Muscle of leg (tissue), 11 donors: ENCODE results near the gene CDK5. TPM values are rescaled to one million over a fixed set of nuclear protein-coding genes. Genes with fewer than 3 reads are reported as not detected.
A peak's percentile ranks its signal among the peaks of the same experiment; 100 is the strongest.
"Not testable (repeated sequence)": the region's sequence is repeated elsewhere in the genome, so short reads cannot be mapped to it uniquely, and the experiment has no call there.

Experiments
- DNase-seq: peaks from one replicate; pipeline ENCODE4 v3.0.0; 2013
- H3K27ac ChIP-seq: one replicate; pipeline ENCODE4 v1.5.1; 2013; ENCODE audit warnings: mild to moderate bottlenecking, low read length, control low read depth
- H3K27me3 ChIP-seq: one replicate; pipeline ENCODE4 v1.6.1; 2013; ENCODE audit warnings: low read length; ENCODE audit not compliant: control insufficient read depth, insufficient read depth
- H3K36me3 ChIP-seq: one replicate; pipeline ENCODE4 v1.6.1; 2013; ENCODE audit warnings: low read length; ENCODE audit not compliant: control insufficient read depth, insufficient read depth
- H3K4me1 ChIP-seq: one replicate; pipeline ENCODE4 v1.6.1; 2013; ENCODE audit warnings: low read length; ENCODE audit not compliant: control insufficient read depth, insufficient read depth
- H3K4me3 ChIP-seq: one replicate; pipeline ENCODE4 v1.5.1; 2013; ENCODE audit warnings: low read length, control low read depth
- H3K9me3 ChIP-seq: replicated peaks from 2 replicates; pipeline ENCODE4 v1.6.1; 2013; ENCODE audit warnings: low read depth, low read length; ENCODE audit not compliant: control insufficient read depth
- WGBS: methylation state at CpG from one replicate; pipeline ENCODE4 v1.1.5; 2013; ENCODE audit warnings: missing lambda C conversion rate; ENCODE audit not compliant: insufficient coverage; 5-methylcytosine and 5-hydroxymethylcytosine counted together
- polyA plus RNA-seq, 8 donors: library from polyadenylated mRNA; unstranded; fragments of 120-200 nt; gene quantifications; one replicate each; pipeline versions ENCODE4 v1.2.1 to v1.2.3, GENCODE V29; 2013; ENCODE audit warnings: inconsistent platforms in 1 of 8, low replicate concordance in 1 of 8; ENCODE audit not compliant: insufficient read length in 8 of 8, insufficient read depth in 1 of 8
- total RNA-seq: library from RNA; stranded (reverse); fragments of 120-200 nt; gene quantifications from one replicate; pipeline ENCODE4 v1.2.4, GENCODE V29; 2013

Gene CDK5
- total and polyA plus RNA-seq, 9 donors = 8.2 to 12.2 (median 10.2) TPM

GRCh38 chr7:151045262-151045661 is 12.4 kb downstream of the CDK5 start:
- no peak for DNase-seq
- Histone ChIP-seq H3K36me3 (peaks cover 37% of the 10 kb centered on the region), H3K9me3 (no peaks in the 10 kb centered on the region), H3K4me1 (peaks cover 39% of the 10 kb centered on the region), H3K4me3 (no peak overlapping the region), H3K27me3 (peaks cover 4% of the 10 kb centered on the region), H3K27ac (no peak overlapping the region)
- 55% methylated on average over 7 of the region's 11 CpGs for WGBS

- H3K4me3 ChIP-seq = no peak overlapping the region
- no peaks in the 10 kb centered on the region for H3K9me3 ChIP-seq
- no peak for DNase-seq
- 94% methylated on average over 13 of the region's 20 CpGs for WGBS
- H3K4me1 ChIP-seq = peaks cover 48% of the 10 kb centered on the region
- no peaks in the 10 kb centered on the region for H3K27me3 ChIP-seq
- H3K36me3 ChIP-seq = peaks cover 39% of the 10 kb centered on the region
- no peak overlapping the region for H3K27ac ChIP-seq
Observed at GRCh38 chr7:151043959-151044358, 13.7 kb downstream of the CDK5 start.

GRCh38 chr7:151043449-151043848 is 14.2 kb downstream of the CDK5 start:
- DNase-seq = not testable (repeated sequence)
- H3K36me3 ChIP-seq = peaks cover 41% of the 10 kb centered on the region

GRCh38 chr7:151040616-151041375 is 16.9 kb downstream of the CDK5 start:
- 86% methylated on average over 29 of the region's 30 CpGs for WGBS
- Histone ChIP-seq H3K9me3 (no peaks in the 10 kb centered on the region), H3K4me1 (peaks cover 23% of the 10 kb centered on the region), H3K36me3 (peaks cover 53% of the 10 kb centered on the region), H3K4me3 (no peak overlapping the region), H3K27ac (no peak overlapping the region), H3K27me3 (no peaks in the 10 kb centered on the region)
- DNase-seq = no peak

More at GRCh38 chr7:151043449-151043848, 14.2 kb downstream of the CDK5 start:
- not testable (repeated sequence) for H3K4me3 ChIP-seq, H3K27me3 ChIP-seq, H3K9me3 ChIP-seq, H3K27ac ChIP-seq
- H3K4me1 ChIP-seq = peaks cover 49% of the 10 kb centered on the region
- 90% methylated on average over 9 of the region's 10 CpGs for WGBS

GRCh38 chr7:151039850-151040548 is 17.7 kb downstream of the CDK5 start:
- H3K36me3 ChIP-seq = peaks cover 52% of the 10 kb centered on the region
- H3K9me3 ChIP-seq = no peaks in the 10 kb centered on the region
- no peak overlapping the region for H3K27ac ChIP-seq
- no peaks in the 10 kb centered on the region for H3K27me3 ChIP-seq
- 53% methylated on average over 12 of the region's 18 CpGs for WGBS
- no peak overlapping the region for H3K4me3 ChIP-seq
- DNase-seq = no peak
- H3K4me1 ChIP-seq = peaks cover 15% of the 10 kb centered on the region

GRCh38 chr7:151038951-151039849 is 18.5 kb downstream of the CDK5 start:
- Histone ChIP-seq H3K36me3 (peaks cover 56% of the 10 kb centered on the region), H3K27ac (no peak overlapping the region), H3K4me3 (no peak overlapping the region), H3K4me1 (peaks cover 14% of the 10 kb centered on the region), H3K27me3 (no peaks in the 10 kb centered on the region), H3K9me3 (no peaks in the 10 kb centered on the region)
- 53% methylated on average over 8 of the region's 12 CpGs for WGBS
- peak; percentile 53 for DNase-seq

GRCh38 chr7:151035902-151036301 is 21.8 kb downstream of the CDK5 start:
- no peak overlapping the region for H3K4me3 ChIP-seq
- H3K36me3 ChIP-seq = peaks cover 53% of the 10 kb centered on the region
- H3K27ac ChIP-seq = no peak overlapping the region
- no peaks in the 10 kb centered on the region for H3K27me3 ChIP-seq
- no peak for DNase-seq
- no peaks in the 10 kb centered on the region for H3K9me3 ChIP-seq
- WGBS = 91% methylated on average over 16 of the region's 17 CpGs
- peaks cover 14% of the 10 kb centered on the region for H3K4me1 ChIP-seq

GRCh38 chr7:151035026-151035717 is 22.5 kb downstream of the CDK5 start:
- no peaks in the 10 kb centered on the region for H3K27me3 ChIP-seq
- H3K9me3 ChIP-seq = no peaks in the 10 kb centered on the region
- no peak for DNase-seq
- H3K4me1 ChIP-seq = peaks cover 14% of the 10 kb centered on the region
- no peak overlapping the region for H3K27ac ChIP-seq
- peaks cover 53% of the 10 kb centered on the region for H3K36me3 ChIP-seq
- 76% methylated on average over 19 of the region's 21 CpGs for WGBS
- no peak overlapping the region for H3K4me3 ChIP-seq

GRCh38 chr7:151034312-151035025 is 23.2 kb downstream of the CDK5 start:
- peaks cover 53% of the 10 kb centered on the region for H3K36me3 ChIP-seq
- H3K4me1 ChIP-seq = peaks cover 13% of the 10 kb centered on the region
- H3K27me3 ChIP-seq = no peaks in the 10 kb centered on the region
- H3K27ac ChIP-seq = no peak overlapping the region
- WGBS = 91% methylated on average over 11 of the region's 21 CpGs
- no peaks in the 10 kb centered on the region for H3K9me3 ChIP-seq
- H3K4me3 ChIP-seq = no peak overlapping the region
- DNase-seq = no peak
